BJ (cell line): ENCODE data around the gene GNB5. TPM values are rescaled to one million over a fixed set of nuclear protein-coding genes. Genes with fewer than 3 reads are reported as not detected.

Experiments
- CTCF ChIA-PET: fragments of 350-600 bp; formaldehyde crosslinking; extraction: SDS; loops from one replicate; lab custom pipeline; 2021; ENCODE audit warnings: antibody characterized with exemption, inconsistent platforms; lab: Yijun Ruan, JAX
- POLR2A ChIA-PET: fragments of 300-600 bp; sonication (Branson Sonifier 250); formaldehyde crosslinking; extraction: SDS; loops from one replicate; lab custom pipeline; 2021; ENCODE audit warnings: antibody characterized with exemption; lab: Charles Lee
- DNase-seq: peaks from one replicate; pipeline ENCODE4 v3.0.0-alpha.2; 2011; ENCODE audit warnings: low read depth
- H3K27me3 ChIP-seq: 2 replicates; pipeline ENCODE4 v1.6.0; 2011; ENCODE audit warnings: low read length; ENCODE audit not compliant: control insufficient read depth, insufficient read depth
- H3K36me3 ChIP-seq: 2 replicates; pipeline ENCODE4 v1.5.1; 2011; ENCODE audit warnings: low read length; ENCODE audit not compliant: control insufficient read depth, insufficient read depth
- H3K4me3 ChIP-seq: 2 replicates; pipeline ENCODE4 v1.5.1; 2011; ENCODE audit warnings: low read depth, mild to moderate bottlenecking, control low read depth, low read length
- CTCF ChIP-seq: IDR thresholded peaks from 2 replicates; pipeline ENCODE4 v1.5.1; 2011; ENCODE audit warnings: low read depth, mild to moderate bottlenecking, control low read depth, inconsistent platforms, low read length, moderate library complexity; ENCODE audit not compliant: insufficient read depth
- polyA plus RNA-seq: library from polyadenylated mRNA; depleted of rRNA; stranded (reverse); fragments of >200 nt; gene quantifications from 2 replicates; pipeline ENCODE4 v1.2.3, GENCODE V29; 2011

The GNB5 gene
- polyA plus RNA-seq, 1 experiment: 63.0 TPM

GRCh38 chr15:52134502-52135144 is 56.6 kb downstream of the GNB5 start:
- H3K4me3 ChIP-seq: no peak overlapping the region
- ChIA-PET CTCF (interaction anchor here (0.9 to 1.5 kb wide), 2 partner anchors 55 to 246 kb away, joined by 3 read pairs; no protein-coding TSS in a partner anchor), POLR2A (no interaction called here)
- H3K36me3 ChIP-seq: peaks cover 4% of the 10 kb centered on the region
- no peak for TF ChIP-seq CTCF
- no peak for DNase-seq
- no peaks in the 10 kb centered on the region for H3K27me3 ChIP-seq

- ChIA-PET CTCF (interaction anchor here (1.5 kb wide), 1 partner anchor 54 kb away, joined by 3 read pairs; no protein-coding TSS in a partner anchor), POLR2A (no interaction called here)
- Histone ChIP-seq H3K27me3 (no peaks in the 10 kb centered on the region), H3K4me3 (no peak overlapping the region), H3K36me3 (peaks cover 4% of the 10 kb centered on the region)
- no peak for DNase-seq
- no peak for TF ChIP-seq CTCF
These were observed 57.5 kb downstream of the GNB5 start for GRCh38 chr15:52133510-52134220.

- POLR2A ChIA-PET: no interaction called here
- H3K36me3 ChIP-seq: peaks cover 4% of the 10 kb centered on the region
- CTCF ChIA-PET: no interaction called here
- TF ChIP-seq CTCF: no peak
- no peaks in the 10 kb centered on the region for H3K27me3 ChIP-seq
- H3K4me3 ChIP-seq: no peak overlapping the region
- no peak for DNase-seq
These were observed 59.1 kb downstream of the GNB5 start for GRCh38 chr15:52132066-52132465.

- no peak for TF ChIP-seq CTCF
- CTCF ChIA-PET: interaction anchor here (1.2 kb wide), 1 partner anchor 11 kb away, joined by 5 read pairs; no protein-coding TSS in a partner anchor
- POLR2A ChIA-PET: no interaction called here
- Histone ChIP-seq H3K36me3 (peaks cover 3% of the 10 kb centered on the region; the same call in 1 of the 2 replicates), H3K27me3 (no peaks in the 10 kb centered on the region), H3K4me3 (no peak overlapping the region)
- DNase-seq: no peak
These were observed 62.6 kb downstream of the GNB5 start for GRCh38 chr15:52128568-52128967.

- H3K4me3 ChIP-seq: no peak overlapping the region
- H3K36me3 ChIP-seq: no peaks in the 10 kb centered on the region
- POLR2A ChIA-PET: no interaction called here
- TF ChIP-seq CTCF: no peak
- H3K27me3 ChIP-seq: no peaks in the 10 kb centered on the region
- CTCF ChIA-PET: interaction anchor here (1.3 to 2.8 kb wide), 2 partner anchors 11 to 15 kb away, joined by 3 to 13 read pairs; no protein-coding TSS in a partner anchor
- DNase-seq: no peak
These were observed 66.8 kb downstream of the GNB5 start for GRCh38 chr15:52124270-52124880.
